ENCODE results near the gene ZRANB1.
A peak's percentile ranks its signal among the peaks of the same experiment; 100 is the strongest.

Gene ZRANB1

DNA sequence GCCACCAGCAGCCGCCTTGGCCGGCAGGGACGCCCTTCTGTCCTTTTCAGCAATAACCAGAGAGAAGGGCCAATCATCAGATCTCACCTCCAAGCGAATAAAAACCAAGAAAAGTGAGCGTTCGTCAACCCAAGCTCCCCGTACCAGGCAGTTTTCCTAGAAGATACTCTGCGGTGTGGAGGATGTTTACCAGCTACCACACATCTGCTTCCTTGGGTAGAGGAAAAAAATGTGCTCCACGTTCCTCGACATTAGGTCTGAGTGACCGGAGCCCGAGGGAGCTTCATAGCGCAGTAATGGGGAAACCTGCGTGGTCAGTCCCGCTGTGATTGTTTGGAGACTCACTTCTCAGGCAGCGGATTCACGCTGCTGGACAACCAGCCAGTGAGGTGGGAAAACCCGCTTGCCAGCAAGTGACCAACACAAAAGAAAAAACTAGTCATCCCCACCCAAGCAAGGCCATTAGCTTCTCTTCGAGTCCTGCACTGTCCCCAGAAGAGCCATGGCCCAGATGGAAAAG lies 73.0 kb downstream of the ZRANB1 start:
- WGBS (ENCODE audit: insufficient coverage), result 37% methylated on average over 19 of the region's 19 CpGs
- Histone ChIP-seq H3K9me3 (ENCODE audit: control extremely low read depth in 1 of 5, control insufficient read depth in 4 of 5, insufficient read depth in 2 of 5, low read depth in 1 of 5, low read length in 4 of 5) (peaks cover 0 to 5% (median 0%) of the 10 kb centered on the region in 5 experiments), H3K36me3 (ENCODE audit: control insufficient read depth in 4 of 4, insufficient read depth in 4 of 4, low read length in 3 of 4) (peaks cover 3 to 38% (median 15%) of the 10 kb centered on the region in 4 experiments), H3K27me3 (replicated peaks in 2 of 5; ENCODE audit: control insufficient read depth in 4 of 5, insufficient read depth in 5 of 5, low read length in 4 of 5) (no peaks in the 10 kb centered on the region), H3K4me3 (ENCODE audit: control insufficient read depth in 1 of 7, extremely low read depth in 1 of 7, insufficient read depth in 4 of 7, low read depth in 2 of 7, low read length in 6 of 7) (peak overlapping the region in 2 of 7 experiments; percentile 5 to 12), H3K27ac (ENCODE audit: insufficient read depth in 1 of 2, low read depth in 1 of 2, low read length in 2 of 2, poor library complexity in 1 of 2, severe bottlenecking in 2 of 2) (no peak overlapping the region), H3K4me1 (ENCODE audit: control extremely low read depth in 1 of 4, control insufficient read depth in 4 of 4, insufficient read depth in 4 of 4, low read length in 3 of 4) (peaks cover 3 to 33% (median 25%) of the 10 kb centered on the region in 4 experiments)
- CTCF ChIA-PET, result interaction anchor here (1.0 to 1.7 kb wide), 4 partner anchors 22 to 41 kb away, joined by 3 to 7 read pairs (median 4); no protein-coding TSS in a partner anchor
- POLR2A ChIA-PET, result no interaction called here
- DNase-seq, result peak in 2 of 3 donors; percentile 28 to 53

DNA sequence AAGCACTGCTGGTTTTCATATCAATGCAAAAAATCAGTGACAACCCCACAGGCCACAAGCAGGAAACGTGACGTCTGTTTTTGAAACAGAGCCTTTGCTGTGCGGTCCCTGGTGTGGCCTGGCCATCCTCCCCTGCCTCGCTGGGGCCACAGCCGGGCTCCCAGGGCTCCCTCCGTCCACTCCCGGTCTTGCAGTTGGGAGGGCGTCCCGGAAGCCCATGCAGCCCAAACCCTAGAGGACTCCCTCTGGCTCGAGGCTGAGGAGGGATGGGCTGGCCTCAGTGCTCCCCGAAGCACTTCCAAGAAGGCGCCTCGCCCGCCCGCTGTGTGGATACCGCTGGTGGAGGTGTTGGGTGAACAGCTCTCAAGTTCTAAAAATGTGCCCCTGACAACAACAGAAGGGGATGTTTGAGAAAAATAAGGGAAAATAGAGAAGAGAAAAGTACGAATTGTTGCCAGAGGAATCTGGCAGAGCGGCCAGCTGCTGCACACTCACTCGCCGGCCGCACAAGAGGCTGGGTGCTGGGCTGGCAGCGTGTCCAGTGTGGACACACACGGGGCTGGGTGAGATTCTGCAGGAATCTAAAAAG lies 73.5 kb downstream of the ZRANB1 start:
- DNase-seq, result peak; percentile 58 to 84 (median 73)
- Histone ChIP-seq H3K27me3 (replicated peaks in 2 of 5; ENCODE audit: control insufficient read depth in 4 of 5, insufficient read depth in 5 of 5, low read length in 4 of 5) (no peaks in the 10 kb centered on the region), H3K27ac (ENCODE audit: insufficient read depth in 1 of 2, low read depth in 1 of 2, low read length in 2 of 2, poor library complexity in 1 of 2, severe bottlenecking in 2 of 2) (no peak overlapping the region), H3K4me3 (ENCODE audit: control insufficient read depth in 1 of 7, extremely low read depth in 1 of 7, insufficient read depth in 4 of 7, low read depth in 2 of 7, low read length in 6 of 7) (no peak overlapping the region), H3K4me1 (ENCODE audit: control extremely low read depth in 1 of 4, control insufficient read depth in 4 of 4, insufficient read depth in 4 of 4, low read length in 3 of 4) (peaks cover 3 to 33% (median 25%) of the 10 kb centered on the region in 4 experiments), H3K9me3 (ENCODE audit: control extremely low read depth in 1 of 5, control insufficient read depth in 4 of 5, insufficient read depth in 2 of 5, low read depth in 1 of 5, low read length in 4 of 5) (peaks cover 0 to 7% (median 0%) of the 10 kb centered on the region in 5 experiments), H3K36me3 (ENCODE audit: control insufficient read depth in 4 of 4, insufficient read depth in 4 of 4, low read length in 3 of 4) (peaks cover 3 to 41% (median 16%) of the 10 kb centered on the region in 4 experiments)
- ChIA-PET CTCF (interaction anchor here (1.0 to 1.7 kb wide), 4 partner anchors 23 to 40 kb away, joined by 3 to 7 read pairs (median 4); no protein-coding TSS in a partner anchor), POLR2A (no interaction called here)
- 50% methylated on average over 13 of the region's 23 CpGs for WGBS (ENCODE audit: insufficient coverage)

DNA sequence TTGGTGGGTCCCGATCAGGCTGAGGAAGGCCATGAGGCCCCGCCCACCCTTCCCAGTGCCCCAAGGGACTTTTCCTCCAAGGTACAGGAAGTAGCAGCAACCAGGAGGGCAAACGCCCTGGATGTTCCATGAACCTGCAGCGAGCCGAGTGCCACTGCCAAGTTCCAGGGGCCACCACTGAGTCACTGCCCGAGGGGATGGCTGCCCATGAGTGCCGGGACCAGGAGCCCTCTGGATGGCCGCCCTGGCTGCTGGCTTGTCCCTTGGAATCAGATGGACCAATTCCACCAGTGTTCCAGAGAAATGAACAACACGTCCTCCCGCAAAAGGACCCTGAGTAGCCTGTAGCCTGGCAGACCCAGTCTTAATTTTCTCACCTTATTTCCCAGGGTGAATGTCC lies 74.2 kb downstream of the ZRANB1 start:
- ChIA-PET CTCF (interaction anchor here (0.9 to 1.0 kb wide), 2 partner anchors 23 to 45 kb away, joined by 3 read pairs; no protein-coding TSS in a partner anchor), POLR2A (no interaction called here)
- Histone ChIP-seq H3K27me3 (replicated peaks in 2 of 5; ENCODE audit: control insufficient read depth in 4 of 5, insufficient read depth in 5 of 5, low read length in 4 of 5) (no peaks in the 10 kb centered on the region), H3K9me3 (ENCODE audit: control extremely low read depth in 1 of 5, control insufficient read depth in 4 of 5, insufficient read depth in 2 of 5, low read depth in 1 of 5, low read length in 4 of 5) (peaks cover 0 to 7% (median 0%) of the 10 kb centered on the region in 5 experiments), H3K4me1 (ENCODE audit: control extremely low read depth in 1 of 4, control insufficient read depth in 4 of 4, insufficient read depth in 4 of 4, low read length in 3 of 4) (peaks cover 3 to 33% (median 25%) of the 10 kb centered on the region in 4 experiments), H3K4me3 (ENCODE audit: control insufficient read depth in 1 of 7, extremely low read depth in 1 of 7, insufficient read depth in 4 of 7, low read depth in 2 of 7, low read length in 6 of 7) (no peak overlapping the region), H3K36me3 (ENCODE audit: control insufficient read depth in 4 of 4, insufficient read depth in 4 of 4, low read length in 3 of 4) (peaks cover 3 to 44% (median 20%) of the 10 kb centered on the region in 4 experiments), H3K27ac (ENCODE audit: insufficient read depth in 1 of 2, low read depth in 1 of 2, low read length in 2 of 2, poor library complexity in 1 of 2, severe bottlenecking in 2 of 2) (no peak overlapping the region)
- 92% methylated on average over 6 of the region's 10 CpGs for WGBS (ENCODE audit: insufficient coverage)
- no peak for DNase-seq

DNA sequence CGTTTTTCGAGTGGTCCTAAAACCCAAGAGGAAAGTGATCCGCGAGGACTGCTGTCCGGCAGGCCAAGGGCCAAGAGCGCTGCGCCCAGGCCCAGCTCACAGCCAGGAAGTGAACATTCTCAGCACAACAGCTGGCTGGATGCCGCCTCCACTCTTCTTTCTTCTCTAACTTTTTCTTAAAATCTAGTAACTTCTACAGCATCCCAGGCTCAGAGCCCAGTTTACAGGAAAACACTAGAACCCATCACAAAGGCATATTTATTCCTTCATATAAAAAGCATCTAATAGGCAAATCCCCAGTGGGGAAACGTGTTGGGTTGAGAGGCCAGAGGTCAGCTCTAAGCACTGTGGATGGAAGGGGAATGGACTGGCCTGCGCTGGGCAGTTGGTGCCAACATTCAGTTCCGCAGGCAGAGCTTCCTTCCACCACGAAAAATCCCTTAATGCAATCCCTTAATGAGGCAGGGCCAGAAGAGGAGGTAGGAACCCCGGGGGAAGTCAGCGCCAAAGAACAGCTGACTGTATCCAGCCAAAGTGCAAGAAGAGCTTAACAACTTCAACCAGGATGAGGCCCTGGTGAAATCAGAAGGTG lies 74.8 kb downstream of the ZRANB1 start:
- 80% methylated on average over 11 of the region's 14 CpGs for WGBS (ENCODE audit: insufficient coverage)
- no peak for DNase-seq
- Histone ChIP-seq H3K4me1 (ENCODE audit: control extremely low read depth in 1 of 4, control insufficient read depth in 4 of 4, insufficient read depth in 4 of 4, low read length in 3 of 4) (peaks cover 3 to 33% (median 25%) of the 10 kb centered on the region in 4 experiments), H3K4me3 (ENCODE audit: control insufficient read depth in 1 of 7, extremely low read depth in 1 of 7, insufficient read depth in 4 of 7, low read depth in 2 of 7, low read length in 6 of 7) (no peak overlapping the region), H3K27ac (ENCODE audit: insufficient read depth in 1 of 2, low read depth in 1 of 2, low read length in 2 of 2, poor library complexity in 1 of 2, severe bottlenecking in 2 of 2) (no peak overlapping the region), H3K9me3 (ENCODE audit: control extremely low read depth in 1 of 5, control insufficient read depth in 4 of 5, insufficient read depth in 2 of 5, low read depth in 1 of 5, low read length in 4 of 5) (peaks cover 0 to 7% (median 0%) of the 10 kb centered on the region in 5 experiments), H3K36me3 (ENCODE audit: control insufficient read depth in 4 of 4, insufficient read depth in 4 of 4, low read length in 3 of 4) (peaks cover 3 to 46% (median 24%) of the 10 kb centered on the region in 4 experiments), H3K27me3 (replicated peaks in 2 of 5; ENCODE audit: control insufficient read depth in 4 of 5, insufficient read depth in 5 of 5, low read length in 4 of 5) (no peaks in the 10 kb centered on the region)
- ChIA-PET POLR2A (no interaction called here), CTCF (interaction anchor here (0.9 kb wide), 1 partner anchor 45 kb away, joined by 3 read pairs; no protein-coding TSS in a partner anchor)

DNA sequence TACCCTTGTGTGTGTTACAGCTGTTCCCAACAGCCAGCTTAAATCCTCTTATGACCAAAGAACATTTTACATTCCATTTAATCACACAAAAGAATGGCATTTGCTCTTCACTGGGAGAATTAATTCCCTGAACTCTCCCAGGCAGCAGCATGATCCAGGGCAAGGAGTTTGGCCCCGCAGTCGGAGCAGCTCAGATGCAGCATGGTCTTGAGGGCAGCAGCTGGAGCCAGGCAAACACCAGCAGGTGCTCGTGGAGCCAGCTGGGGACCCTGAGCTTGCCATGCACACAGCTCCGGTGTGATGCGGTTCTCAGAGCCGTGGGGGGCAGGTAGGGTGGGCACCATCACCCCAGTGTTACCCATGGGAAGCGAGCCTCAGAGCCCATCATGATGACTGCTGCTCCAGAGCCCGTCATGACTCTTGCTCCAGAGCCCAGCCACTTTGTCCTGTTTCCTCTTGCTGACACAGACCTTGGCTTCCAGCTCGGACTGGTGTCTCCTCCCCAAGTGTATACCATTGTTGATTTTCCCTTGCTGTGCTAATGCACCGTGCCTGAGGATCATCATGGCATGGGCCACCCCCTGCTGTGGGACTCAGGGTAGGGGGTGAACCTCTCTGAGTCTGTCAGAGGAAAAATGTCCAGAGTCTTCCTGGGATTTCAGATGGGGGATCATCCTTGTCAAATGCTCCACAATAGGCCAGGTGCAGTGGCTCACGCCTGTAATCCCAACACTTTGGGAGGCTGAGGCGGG lies 75.8 kb downstream of the ZRANB1 start:
- CTCF ChIA-PET, result interaction anchor here (1.0 kb wide), 1 partner anchor 30 kb away, joined by 4 read pairs; no protein-coding TSS in a partner anchor
- WGBS (ENCODE audit: insufficient coverage), result 96% methylated on average over 10 of the region's 12 CpGs
- POLR2A ChIA-PET, result no interaction called here
- no peak overlapping the region for H3K27ac ChIP-seq (ENCODE audit: insufficient read depth in 1 of 2, low read depth in 1 of 2, low read length in 2 of 2, poor library complexity in 1 of 2, severe bottlenecking in 2 of 2)
- peaks cover 3 to 46% (median 22%) of the 10 kb centered on the region in 4 experiments for H3K36me3 ChIP-seq (ENCODE audit: control insufficient read depth in 4 of 4, insufficient read depth in 4 of 4, low read length in 3 of 4)
- H3K4me3 ChIP-seq (ENCODE audit: control insufficient read depth in 1 of 7, extremely low read depth in 1 of 7, insufficient read depth in 4 of 7, low read depth in 2 of 7, low read length in 6 of 7), result no peak overlapping the region
- peaks cover 0 to 7% (median 0%) of the 10 kb centered on the region in 5 experiments for H3K9me3 ChIP-seq (ENCODE audit: control extremely low read depth in 1 of 5, control insufficient read depth in 4 of 5, insufficient read depth in 2 of 5, low read depth in 1 of 5, low read length in 4 of 5)
- DNase-seq, result no peak
- H3K27me3 ChIP-seq (replicated peaks in 2 of 5; ENCODE audit: control insufficient read depth in 4 of 5, insufficient read depth in 5 of 5, low read length in 4 of 5), result no peaks in the 10 kb centered on the region
- H3K4me1 ChIP-seq (ENCODE audit: control extremely low read depth in 1 of 4, control insufficient read depth in 4 of 4, insufficient read depth in 4 of 4, low read length in 3 of 4), result peaks cover 3 to 33% (median 25%) of the 10 kb centered on the region in 4 experiments

DNA sequence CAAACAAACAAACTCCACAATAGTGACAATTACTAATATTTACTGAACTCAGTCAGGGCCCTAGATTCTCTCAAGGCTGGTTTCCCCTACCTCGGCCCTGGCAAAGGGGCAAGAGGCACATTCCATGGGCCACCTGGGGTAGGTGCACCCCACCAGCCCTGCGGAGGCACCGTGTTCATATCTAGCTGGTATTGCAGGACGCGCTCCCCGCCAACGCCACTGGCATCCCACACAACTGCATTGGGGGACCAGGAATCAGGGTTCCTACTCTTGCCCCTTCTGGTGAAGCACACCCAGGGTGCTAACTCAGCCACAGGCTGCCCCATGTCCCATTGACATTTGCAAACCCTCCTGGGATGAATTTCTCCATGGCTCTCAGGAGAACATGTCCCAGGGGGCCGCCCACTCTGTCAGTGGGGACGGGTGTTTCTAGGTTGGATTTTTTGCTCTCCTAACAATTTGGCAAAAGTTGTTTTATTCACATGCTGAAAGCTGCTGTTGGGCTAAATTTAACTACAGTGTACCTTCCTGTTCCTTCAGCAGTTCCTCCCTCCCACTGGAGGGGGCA lies 76.7 kb downstream of the ZRANB1 start:
- WGBS (ENCODE audit: insufficient coverage), result 48% methylated on average over 6 of the region's 9 CpGs
- DNase-seq, result peak; percentile 10 to 43 (median 35)
- Histone ChIP-seq H3K36me3 (ENCODE audit: control insufficient read depth in 4 of 4, insufficient read depth in 4 of 4, low read length in 3 of 4) (peaks cover 3 to 47% (median 26%) of the 10 kb centered on the region in 4 experiments), H3K27ac (ENCODE audit: insufficient read depth in 1 of 2, low read depth in 1 of 2, low read length in 2 of 2, poor library complexity in 1 of 2, severe bottlenecking in 2 of 2) (peak overlapping the region in 1 of 2 experiments; percentile 9), H3K4me3 (ENCODE audit: control insufficient read depth in 1 of 7, extremely low read depth in 1 of 7, insufficient read depth in 4 of 7, low read depth in 2 of 7, low read length in 6 of 7) (peak overlapping the region in 1 of 7 experiments; percentile 54), H3K9me3 (ENCODE audit: control extremely low read depth in 1 of 5, control insufficient read depth in 4 of 5, insufficient read depth in 2 of 5, low read depth in 1 of 5, low read length in 4 of 5) (peaks cover 0 to 7% (median 0%) of the 10 kb centered on the region in 5 experiments), H3K27me3 (replicated peaks in 2 of 5; ENCODE audit: control insufficient read depth in 4 of 5, insufficient read depth in 5 of 5, low read length in 4 of 5) (no peaks in the 10 kb centered on the region), H3K4me1 (ENCODE audit: control extremely low read depth in 1 of 4, control insufficient read depth in 4 of 4, insufficient read depth in 4 of 4, low read length in 3 of 4) (peaks cover 3 to 33% (median 25%) of the 10 kb centered on the region in 4 experiments)
- CTCF ChIA-PET, result interaction anchor here (0.7 to 1.9 kb wide), 2 partner anchors 8 to 10 kb away, joined by 3 to 4 read pairs; no protein-coding TSS in a partner anchor
- POLR2A ChIA-PET, result no interaction called here

Measured in common myeloid progenitor, CD34-positive (primary cell).